Esophagus squamous epithelium (tissue), 5 donors: ENCODE results near the gene DGUOK. TPM values are rescaled to one million over a fixed set of nuclear protein-coding genes. Genes with fewer than 3 reads are reported as not detected.

ENCODE experiments used
- DNase-seq: peaks from one replicate; lab custom pipeline; 2025; lab: John Stamatoyannopoulos, UW
- H3K27ac ChIP-seq, 4 donors: fragments of 200-600 bp; sonication (generic); one replicate each; pipeline ENCODE4 v1.5.1; 2016 to 2019; ENCODE audit warnings: mild to moderate bottlenecking in 1 of 4
- H3K27me3 ChIP-seq, 4 donors: fragments of 200-600 bp; sonication (generic); 1 replicate in 3 of 4; 2 replicates in 1 of 4; pipeline versions ENCODE4 v1.5.1 to v1.6.0; 2017 to 2021; ENCODE audit warnings: antibody characterized with exemption in 1 of 4
- H3K36me3 ChIP-seq, 3 donors: fragments of 200-600 bp; sonication (generic); one replicate each; pipeline ENCODE4 v1.5.1; 2016 to 2019
- H3K4me1 ChIP-seq, 3 donors: fragments of 200-600 bp; sonication (generic); one replicate each; pipeline ENCODE4 v1.5.1; 2017 to 2019
- H3K4me3 ChIP-seq, 4 donors: fragments of 200-600 bp; sonication (generic); 1 replicate in 3 of 4; 2 replicates in 1 of 4; pipeline ENCODE4 v1.5.1; 2016 to 2019; ENCODE audit warnings: mild to moderate bottlenecking in 2 of 4, moderate library complexity in 1 of 4
- H3K9me3 ChIP-seq, 3 donors: fragments of 200-600 bp; sonication (generic); one replicate each; pipeline ENCODE4 v1.5.1; 2016 to 2019
- CTCF ChIP-seq, 6 experiments: fragments of 450-650 bp in 4 of 6; fragments of 200-600 bp in 2 of 6; sonication (generic) in 2 of 6; IDR thresholded peaks; one replicate each; pipeline ENCODE4 v1.5.1; 2016 to 2019; ENCODE audit warnings: antibody characterized with exemption in 6 of 6, mild to moderate bottlenecking in 4 of 6, moderate library complexity in 4 of 6
- POLR2A ChIP-seq, 4 donors: fragments of 450-650 bp; IDR thresholded peaks; one replicate each; pipeline ENCODE4 v1.6.1; 2017; ENCODE audit warnings: antibody characterized with exemption in 4 of 4, mild to moderate bottlenecking in 4 of 4, moderate library complexity in 3 of 4
- WGBS, 2 donors: methylation state at CpG; one replicate each; pipeline ENCODE4 v1.1.5; 2018; 5-methylcytosine and 5-hydroxymethylcytosine counted together
- intact Hi-C: fragments of 100-400 bp; cut with DNase I; formaldehyde crosslinking; loops from one replicate; pipeline ENCODE4 v1.15.0; 2022
- total RNA-seq, 4 donors: library from RNA; depleted of rRNA; stranded (reverse); fragments of >200 nt; gene quantifications; one replicate each; pipeline ENCODE4 v1.1.0, GENCODE V29; 2016
- donor health status: DM: yes; HTN: yes; CAD: no.

Gene DGUOK
- total RNA-seq, 4 donors from 2014 or later, result 23.5 to 53.4 (median 40.2) TPM

GRCh38 chr2:73962798-73963197 lies 36.1 kb downstream of the DGUOK start:
- Histone ChIP-seq H3K27ac (no peak overlapping the region), H3K36me3 (peaks cover 0 to 32% (median 0%) of the 10 kb centered on the region in 3 donors), H3K4me3 (no peak overlapping the region), H3K9me3 (no peaks in the 10 kb centered on the region), H3K4me1 (peaks cover 0 to 16% (median 0%) of the 10 kb centered on the region in 3 donors), H3K27me3 (no peaks in the 10 kb centered on the region)
- WGBS, 2 donors, result 50 to 78% methylated on average over 4 to 5 of the region's 5 CpGs
- TF ChIP-seq POLR2A (IDR thresholded peaks at IDR 0.05) (no peak), CTCF (IDR thresholded peaks at IDR 0.05) (no peak)
- intact Hi-C loops, result no loop called here
- DNase-seq, result no peak

DNA sequence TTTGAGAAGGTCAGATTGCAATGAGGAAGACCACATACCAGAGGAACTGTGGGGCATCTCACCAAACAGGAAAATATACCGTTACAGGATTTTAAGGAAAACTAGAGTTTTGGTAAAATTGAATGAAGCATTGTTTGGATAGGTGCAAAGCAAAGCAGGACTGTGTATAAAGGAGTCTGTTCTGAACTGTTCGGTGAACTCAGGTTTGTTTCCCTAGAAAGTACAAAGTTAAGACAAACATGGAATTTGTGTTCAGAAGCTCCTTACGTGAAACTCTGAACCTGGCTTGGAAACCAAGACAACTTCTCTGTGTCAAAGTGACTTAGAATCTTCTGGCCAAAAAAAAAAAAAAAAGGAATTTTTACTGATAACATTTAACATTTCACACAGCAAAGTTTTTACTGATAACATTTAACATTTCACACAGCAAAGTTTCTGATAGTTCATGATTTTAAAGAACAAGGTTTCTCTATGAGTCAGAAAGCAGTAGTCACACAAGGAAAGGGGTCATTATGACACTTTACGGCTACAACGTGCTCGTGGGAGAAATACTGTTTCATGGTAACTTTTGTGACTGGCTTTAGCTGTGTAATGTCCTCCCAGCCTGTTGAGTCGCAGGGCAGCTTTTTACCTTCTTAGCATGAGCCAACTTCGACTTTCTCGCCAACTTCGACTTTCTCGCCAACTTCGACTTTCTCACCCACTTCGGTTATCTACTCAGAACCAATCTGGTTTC lies 36.9 kb downstream of the DGUOK start:
- no peaks in the 10 kb centered on the region for H3K9me3 ChIP-seq
- DNase-seq, result no peak
- H3K4me1 ChIP-seq, result peaks cover 0 to 16% (median 0%) of the 10 kb centered on the region in 3 donors
- H3K36me3 ChIP-seq, result peaks cover 0 to 25% (median 0%) of the 10 kb centered on the region in 3 donors
- no peak overlapping the region for H3K4me3 ChIP-seq
- no peaks in the 10 kb centered on the region for H3K27me3 ChIP-seq
- 75 to 78% methylated on average over 13 of the region's 13 CpGs for WGBS, 2 donors
- intact Hi-C loops, result no loop called here
- H3K27ac ChIP-seq, result no peak overlapping the region
- TF ChIP-seq CTCF (IDR thresholded peaks at IDR 0.05), result no peak
- no peak for TF ChIP-seq POLR2A (IDR thresholded peaks at IDR 0.05)

DNA sequence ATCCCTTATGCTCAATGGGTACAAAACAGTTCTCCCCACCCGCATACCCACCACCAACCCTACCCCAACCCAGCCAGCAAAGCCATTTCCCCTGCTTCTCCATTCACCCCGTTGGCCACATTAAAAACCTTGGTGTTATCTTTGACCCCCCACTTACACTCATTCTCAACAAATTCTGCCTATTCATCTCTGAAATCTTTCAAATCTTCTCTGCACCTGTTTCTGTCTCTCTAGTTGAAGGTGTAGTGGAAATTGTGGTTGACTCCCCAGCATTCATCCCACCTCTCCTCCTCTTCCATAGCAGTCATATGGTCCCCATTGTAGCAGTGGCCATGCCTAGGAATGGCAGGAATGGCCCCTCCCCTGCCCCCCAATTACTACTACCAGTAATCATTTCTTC lies 37.5 kb downstream of the DGUOK start:
- peaks cover 0 to 16% (median 0%) of the 10 kb centered on the region in 3 donors for H3K4me1 ChIP-seq
- no peak for TF ChIP-seq CTCF (IDR thresholded peaks at IDR 0.05)
- TF ChIP-seq POLR2A (IDR thresholded peaks at IDR 0.05), result no peak
- no peaks in the 10 kb centered on the region for H3K27me3 ChIP-seq
- H3K27ac ChIP-seq, result no peak overlapping the region
- intact Hi-C loops, result no loop called here
- 64 to 76% methylated on average over 2 of the region's 2 CpGs for WGBS, 2 donors
- no peak overlapping the region for H3K4me3 ChIP-seq
- H3K36me3 ChIP-seq, result peaks cover 0 to 18% (median 0%) of the 10 kb centered on the region in 3 donors
- DNase-seq, result no peak
- no peaks in the 10 kb centered on the region for H3K9me3 ChIP-seq

DNA sequence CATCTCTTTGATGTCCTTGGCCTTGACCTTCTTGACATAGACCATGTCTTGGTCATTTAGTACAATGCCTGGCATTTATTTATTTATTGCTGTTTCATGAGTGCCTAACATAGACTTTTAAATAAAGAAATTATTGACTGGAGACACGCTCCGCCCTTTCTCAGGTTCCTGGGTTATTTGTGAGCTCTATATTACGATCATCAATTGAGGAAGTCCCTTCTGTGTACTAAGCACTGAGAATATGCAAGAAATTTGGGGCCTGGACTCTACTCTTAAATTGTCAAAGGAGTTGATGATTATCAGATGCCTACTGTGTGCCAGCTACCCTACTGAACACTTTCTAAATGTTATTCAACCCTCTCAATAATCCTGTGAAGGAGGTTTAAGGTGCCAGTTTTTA lies 38.4 kb downstream of the DGUOK start:
- H3K9me3 ChIP-seq, result no peaks in the 10 kb centered on the region
- no peak for DNase-seq
- WGBS, 2 donors, result 91 to 92% methylated on average over 3 of the region's 3 CpGs
- H3K36me3 ChIP-seq, result peaks cover 0 to 10% (median 0%) of the 10 kb centered on the region in 3 donors
- intact Hi-C loops, result no loop called here
- H3K27ac ChIP-seq, result no peak overlapping the region
- peaks cover 0 to 21% (median 0%) of the 10 kb centered on the region in 3 donors for H3K4me1 ChIP-seq
- TF ChIP-seq POLR2A (IDR thresholded peaks at IDR 0.05) (no peak), CTCF (IDR thresholded peaks at IDR 0.05) (no peak)
- no peaks in the 10 kb centered on the region for H3K27me3 ChIP-seq
- no peak overlapping the region for H3K4me3 ChIP-seq

DNA sequence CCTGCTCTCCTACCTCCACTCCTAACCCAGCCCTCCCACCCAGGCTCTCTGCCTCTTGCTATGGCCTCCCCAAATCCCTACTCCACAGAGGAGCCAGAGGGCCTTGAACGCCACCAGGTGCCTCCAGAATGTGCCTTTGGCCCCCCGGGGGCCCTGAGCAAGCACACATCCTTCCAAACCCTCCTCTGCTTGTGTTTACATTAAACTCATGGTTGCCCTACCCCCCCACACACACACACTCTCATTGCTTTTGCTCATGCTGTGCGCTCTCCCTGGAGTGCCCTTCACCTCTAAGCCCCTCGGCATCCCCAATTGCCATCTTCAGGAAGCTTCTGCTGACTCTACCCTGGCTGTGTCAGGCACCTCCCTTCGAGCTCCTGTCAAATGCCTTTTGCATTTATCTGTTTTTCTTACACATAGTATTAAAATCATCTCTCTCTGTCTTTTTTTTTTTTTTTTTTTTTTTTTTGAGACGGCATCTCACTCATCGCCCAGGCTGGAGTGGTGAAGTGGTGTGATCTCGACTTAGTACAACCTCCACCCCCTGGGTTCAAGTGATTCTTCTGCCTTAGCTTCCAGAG lies 41.8 kb downstream of the DGUOK start:
- no peaks in the 10 kb centered on the region for H3K9me3 ChIP-seq
- no peaks in the 10 kb centered on the region for H3K27me3 ChIP-seq
- no peak for DNase-seq
- no peak overlapping the region for H3K27ac ChIP-seq
- no peak for TF ChIP-seq POLR2A (IDR thresholded peaks at IDR 0.05)
- no peak for TF ChIP-seq CTCF (IDR thresholded peaks at IDR 0.05)
- no peak overlapping the region for H3K4me3 ChIP-seq
- intact Hi-C loops, result no loop called here
- peaks cover 15 to 33% (median 18%) of the 10 kb centered on the region in 3 donors for H3K4me1 ChIP-seq
- H3K36me3 ChIP-seq, result no peaks in the 10 kb centered on the region
- WGBS, 2 donors, result 92 to 93% methylated on average over 7 to 8 of the region's 8 CpGs
